ENCODE measurements around the gene GAB3.
A peak's percentile ranks its signal among the peaks of the same experiment; 100 is the strongest.

GAB3 gene

DNA sequence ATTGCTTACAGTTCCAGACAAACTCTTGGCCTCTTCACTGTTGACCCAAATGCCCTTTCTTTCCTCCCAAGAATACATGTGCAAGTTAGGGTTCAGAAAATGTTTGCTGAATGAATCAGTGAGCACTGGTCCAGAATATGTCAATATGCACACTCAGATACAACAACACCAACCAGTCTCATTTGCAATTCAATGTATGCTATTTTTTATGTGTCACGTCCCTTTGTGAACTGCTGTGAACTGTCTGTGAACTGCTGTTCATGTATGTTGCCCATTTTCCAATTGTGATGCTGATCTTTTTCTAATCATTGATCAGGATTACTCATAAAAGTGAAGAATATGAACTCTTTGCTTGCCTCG lies 17.8 kb downstream of the GAB3 start:
- Histone ChIP-seq H4K20me1 (ENCODE audit: insufficient read depth, low read length, poor library complexity, severe bottlenecking) (no peaks in the 10 kb centered on the region), H3K4me3 (ENCODE audit: low read length, poor library complexity, severe bottlenecking) (peak overlapping the region; percentile 48), H3K9me3 (ENCODE audit: insufficient read depth, low read depth, low read length) (no peaks in the 10 kb centered on the region), H3K4me1 (ENCODE audit: insufficient read depth, low read length, poor library complexity, severe bottlenecking) (peaks cover 90% of the 10 kb centered on the region), H2AFZ (ENCODE audit: low read length) (no peak overlapping the region; the same call in 1 of the 2 replicates), H3K36me3 (ENCODE audit: insufficient read depth, low read length) (no peaks in the 10 kb centered on the region), H3F3A (ENCODE audit: low read depth) (peaks cover 12% of the 10 kb centered on the region; the same call in 1 of the 2 replicates), H3K9me2 (replicated peaks; ENCODE audit: low read depth, low read length) (no peaks in the 10 kb centered on the region), H3K79me2 (ENCODE audit: insufficient read depth, low read length) (peaks cover 24% of the 10 kb centered on the region), H3K27me3 (ENCODE audit: insufficient read depth, low read length, poor library complexity, severe bottlenecking) (no peaks in the 10 kb centered on the region), H3K9ac (ENCODE audit: low read depth, low read length, poor library complexity, severe bottlenecking) (peak overlapping the region; percentile 71), H3K4me2 (ENCODE audit: low read depth, low read length, poor library complexity, severe bottlenecking) (peak overlapping the region; percentile 74)
- TF ChIP-seq CTCF (conservative IDR thresholded peaks at IDR 0.05; ENCODE audit: low read length) (no peak), EZH2phosphoT487 (IDR thresholded peaks at IDR 0.05; ENCODE audit: borderline replicate concordance) (no peak)

GRCh38 chrX:154732421-154733065 lies 18.3 kb downstream of the GAB3 start:
- Histone ChIP-seq H3K36me3 (ENCODE audit: insufficient read depth, low read length) (no peaks in the 10 kb centered on the region), H3K4me2 (ENCODE audit: low read depth, low read length, poor library complexity, severe bottlenecking) (peak overlapping the region; percentile 74), H3K9me2 (replicated peaks; ENCODE audit: low read depth, low read length) (no peaks in the 10 kb centered on the region), H3F3A (ENCODE audit: low read depth) (peaks cover 12% of the 10 kb centered on the region; the same call in 1 of the 2 replicates), H3K4me1 (ENCODE audit: insufficient read depth, low read length, poor library complexity, severe bottlenecking) (peaks cover 92% of the 10 kb centered on the region), H4K20me1 (ENCODE audit: insufficient read depth, low read length, poor library complexity, severe bottlenecking) (no peaks in the 10 kb centered on the region), H2AFZ (ENCODE audit: low read length) (no peak overlapping the region; the same call in 1 of the 2 replicates), H3K27me3 (ENCODE audit: insufficient read depth, low read length, poor library complexity, severe bottlenecking) (no peaks in the 10 kb centered on the region), H3K9ac (ENCODE audit: low read depth, low read length, poor library complexity, severe bottlenecking) (peak overlapping the region; percentile 71), H3K79me2 (ENCODE audit: insufficient read depth, low read length) (peaks cover 24% of the 10 kb centered on the region), H3K9me3 (ENCODE audit: insufficient read depth, low read depth, low read length) (no peaks in the 10 kb centered on the region), H3K4me3 (ENCODE audit: low read length, poor library complexity, severe bottlenecking) (peak overlapping the region; percentile 48)
- TF ChIP-seq EZH2phosphoT487 (IDR thresholded peaks at IDR 0.05; ENCODE audit: borderline replicate concordance) (no peak), CTCF (conservative IDR thresholded peaks at IDR 0.05; ENCODE audit: low read length) (no peak)

DNA sequence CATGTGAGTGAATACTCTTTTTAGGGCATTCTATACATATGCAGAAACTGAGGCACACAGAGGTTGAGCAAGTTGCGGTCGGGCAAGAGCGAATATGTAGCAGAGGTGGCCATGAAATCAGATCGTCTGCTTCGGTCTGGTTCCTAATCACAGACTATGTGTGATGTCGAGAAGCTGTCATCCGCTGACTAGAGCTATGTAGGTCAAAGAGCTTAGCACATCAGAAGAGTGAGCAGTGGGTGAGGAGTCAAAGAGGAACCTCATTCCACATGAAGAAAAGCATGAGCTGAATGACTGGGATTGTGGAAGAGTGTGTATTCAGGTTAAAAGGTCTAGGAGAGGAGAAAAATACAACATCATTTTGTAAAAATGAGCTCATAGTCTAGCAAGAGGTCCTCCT lies 19.0 kb downstream of the GAB3 start:
- Histone ChIP-seq H3F3A (ENCODE audit: low read depth) (peaks cover 12% of the 10 kb centered on the region; the same call in 1 of the 2 replicates), H3K27me3 (ENCODE audit: insufficient read depth, low read length, poor library complexity, severe bottlenecking) (no peaks in the 10 kb centered on the region), H4K20me1 (ENCODE audit: insufficient read depth, low read length, poor library complexity, severe bottlenecking) (no peaks in the 10 kb centered on the region), H3K4me1 (ENCODE audit: insufficient read depth, low read length, poor library complexity, severe bottlenecking) (peaks cover 86% of the 10 kb centered on the region), H3K9me3 (ENCODE audit: insufficient read depth, low read depth, low read length) (no peaks in the 10 kb centered on the region), H3K4me3 (ENCODE audit: low read length, poor library complexity, severe bottlenecking) (no peak overlapping the region), H3K36me3 (ENCODE audit: insufficient read depth, low read length) (no peaks in the 10 kb centered on the region), H2AFZ (ENCODE audit: low read length) (no peak overlapping the region), H3K9me2 (replicated peaks; ENCODE audit: low read depth, low read length) (no peaks in the 10 kb centered on the region), H3K79me2 (ENCODE audit: insufficient read depth, low read length) (peaks cover 17% of the 10 kb centered on the region), H3K4me2 (ENCODE audit: low read depth, low read length, poor library complexity, severe bottlenecking) (no peak overlapping the region), H3K9ac (ENCODE audit: low read depth, low read length, poor library complexity, severe bottlenecking) (no peak overlapping the region)
- TF ChIP-seq CTCF (conservative IDR thresholded peaks at IDR 0.05; ENCODE audit: low read length) (no peak), EZH2phosphoT487 (IDR thresholded peaks at IDR 0.05; ENCODE audit: borderline replicate concordance) (no peak)

All from Loucy (cell line).